Hepatocyte (in vitro differentiated cells): ENCODE data around the gene CD22.

Experiments
- EZH2phosphoT487 ChIP-seq: fragments of 200-600 bp; sonication (generic); IDR thresholded peaks from one replicate; pipeline ENCODE4 v1.6.1; 2018; ENCODE audit warnings: antibody characterized with exemption, mild to moderate bottlenecking, low read depth, moderate library complexity; ENCODE audit not compliant: unreplicated experiment, severe bottlenecking
- TF ChIP-seq, protein P1 (sequence below): fragments of 200-600 bp; sonication (generic); IDR thresholded peaks from 2 replicates; pipeline ENCODE4 v1.5.1; 2016; ENCODE audit warnings: antibody characterized with exemption, mild to moderate bottlenecking; ENCODE audit not compliant: poor library complexity

DNA sequence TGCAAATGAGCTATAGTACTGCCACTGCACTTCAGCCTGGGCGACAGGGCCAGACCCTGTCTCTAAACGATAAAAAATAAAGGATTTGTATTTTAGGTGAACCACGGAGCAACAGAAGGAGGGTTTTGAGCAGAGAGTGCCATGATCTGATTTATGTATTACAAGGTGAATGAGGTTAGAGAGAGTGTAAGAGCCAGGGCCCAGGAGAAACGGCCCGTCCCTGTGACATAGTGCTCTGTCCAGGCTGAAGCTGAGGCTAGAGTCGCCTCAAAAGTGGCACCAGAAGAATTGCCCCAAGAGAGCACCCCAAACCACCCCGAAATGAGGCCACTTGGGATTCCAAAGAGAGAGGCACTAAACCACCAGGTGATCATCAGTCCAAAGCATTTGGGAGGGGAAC, 20.1 kb upstream of the CD22 start:
- TF ChIP-seq, protein P1, sequence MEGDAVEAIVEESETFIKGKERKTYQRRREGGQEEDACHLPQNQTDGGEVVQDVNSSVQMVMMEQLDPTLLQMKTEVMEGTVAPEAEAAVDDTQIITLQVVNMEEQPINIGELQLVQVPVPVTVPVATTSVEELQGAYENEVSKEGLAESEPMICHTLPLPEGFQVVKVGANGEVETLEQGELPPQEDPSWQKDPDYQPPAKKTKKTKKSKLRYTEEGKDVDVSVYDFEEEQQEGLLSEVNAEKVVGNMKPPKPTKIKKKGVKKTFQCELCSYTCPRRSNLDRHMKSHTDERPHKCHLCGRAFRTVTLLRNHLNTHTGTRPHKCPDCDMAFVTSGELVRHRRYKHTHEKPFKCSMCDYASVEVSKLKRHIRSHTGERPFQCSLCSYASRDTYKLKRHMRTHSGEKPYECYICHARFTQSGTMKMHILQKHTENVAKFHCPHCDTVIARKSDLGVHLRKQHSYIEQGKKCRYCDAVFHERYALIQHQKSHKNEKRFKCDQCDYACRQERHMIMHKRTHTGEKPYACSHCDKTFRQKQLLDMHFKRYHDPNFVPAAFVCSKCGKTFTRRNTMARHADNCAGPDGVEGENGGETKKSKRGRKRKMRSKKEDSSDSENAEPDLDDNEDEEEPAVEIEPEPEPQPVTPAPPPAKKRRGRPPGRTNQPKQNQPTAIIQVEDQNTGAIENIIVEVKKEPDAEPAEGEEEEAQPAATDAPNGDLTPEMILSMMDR, result no peak
- TF ChIP-seq EZH2phosphoT487, result no peak
